Measurements from ENCODE around the gene MAST2. TPM values are rescaled to one million over a fixed set of nuclear protein-coding genes. Genes with fewer than 3 reads are reported as not detected.

The MAST2 gene
- total and polyA plus RNA-seq, 2 of the 4 experiments (the other 2 are of a cell fraction), result 14.2 to 41.0 TPM

- DNase-seq, result peak; percentile 77
- Histone ChIP-seq H3K9ac (ENCODE audit: low read depth, low read length) (no peak overlapping the region), H3K27me3 (ENCODE audit: control insufficient read depth, insufficient read depth, low read length) (no peaks in the 10 kb centered on the region), H2BK15ac (ENCODE audit: low read depth, low read length) (no peak overlapping the region), H3K9me3 (ENCODE audit: control insufficient read depth, insufficient read depth, low read length) (no peaks in the 10 kb centered on the region), H4K8ac (ENCODE audit: low read depth in 2 of 2, low read length in 2 of 2) (peak overlapping the region in 1 of 2 experiments; percentile 6; a peak in 1 of 4 replicates), H3K23ac (ENCODE audit: low read depth, low read length) (peak overlapping the region; percentile 16), H3K14ac (replicated peaks; ENCODE audit: low read depth, low read length) (no peak overlapping the region), H4K20me1 (ENCODE audit: insufficient read depth, low read length) (0 out of 2 replicates have a peak, but pooled peaks cover 6% of the 10 kb centered on the region), H3K4me1 (ENCODE audit: control insufficient read depth, insufficient read depth, low read length) (peaks cover 6% of the 10 kb centered on the region; the same call in 1 of the 2 replicates), H2BK20ac (ENCODE audit: low read depth, low read length) (no peak overlapping the region), H3K18ac (ENCODE audit: low read depth, low read length) (no peak overlapping the region), H2AFZ (replicated peaks; ENCODE audit: low read length, poor library complexity) (peak overlapping the region; percentile 46), H2AK5ac (ENCODE audit: low read depth, low read length) (peak overlapping the region; percentile 59), H2BK5ac (ENCODE audit: low read depth, low read length, poor library complexity, severe bottlenecking) (no peak overlapping the region), H3K56ac (ENCODE audit: extremely low read depth, insufficient read depth, low read length) (no peak overlapping the region), H3K4ac (ENCODE audit: low read depth, low read length) (peak overlapping the region; percentile 21; the same call in 1 of the 2 replicates), H2AK9ac (replicated peaks; ENCODE audit: low read depth, low read length, poor library complexity) (peak overlapping the region; percentile 34), H3K9me1 (ENCODE audit: insufficient read depth, low read length) (peaks cover 14% of the 10 kb centered on the region), H3K79me1 (ENCODE audit: low read depth in 1 of 2, low read length in 2 of 2) (peaks cover 0 to 5% of the 10 kb centered on the region in 2 experiments; a peak in 1 of 4 replicates), H4K91ac (ENCODE audit: insufficient read depth, low read depth, low read length) (no peak overlapping the region; the same call in 1 of the 2 replicates), H3K4me2 (ENCODE audit: low read depth, low read length) (no peak overlapping the region), H3K27ac (ENCODE audit: insufficient read depth, low read length) (no peak overlapping the region), H3K36me3 (ENCODE audit: control insufficient read depth, insufficient read depth, low read length) (peaks cover 14% of the 10 kb centered on the region), H3K4me3 (ENCODE audit: insufficient read depth, low read depth, low read length) (no peak overlapping the region), H4K5ac (ENCODE audit: low read depth, low read length) (no peak overlapping the region), H2BK120ac (ENCODE audit: low read depth, low read length) (no peak overlapping the region)
- BruUV-seq (replicated peaks), result no TSS peak
- dilution Hi-C loops (cut with HindIII; ENCODE audit: low sequenced_read_pairs, unreplicated experiment) (loop anchor here (25.0 kb wide), 1 partner anchor 150 kb away; the partner anchor contains the start of genes P3R3URF, POMGNT1 and TSPAN1), intact Hi-C loops (cut with micrococcal nuclease) (loop anchor here (1.0 to 2.0 kb wide), 4 partner anchors 95 to 312 kb away; partner anchors contain the start of gene PIK3R3), in situ Hi-C loops (cut with MboI; ENCODE audit: low sequenced_read_pairs) (loop anchor here (5.0 kb wide), 1 partner anchor 140 kb away; the partner anchor contains the start of genes P3R3URF and TSPAN1)
- POLR2A ChIA-PET (ENCODE audit: unreplicated experiment), result no interaction called here
- ATAC-seq (ENCODE audit: low read depth), result peak; percentile 78
- CTCF ChIA-PET, result interaction anchor here (0.7 to 1.2 kb wide), 3 partner anchors 13 to 185 kb away, joined by 3 to 4 read pairs (median 3); no protein-coding TSS in a partner anchor
- 74% methylated on average over 5 of the region's 11 CpGs; no CpG with 5 or more reads in 1 of the 2 experiments for WGBS, 2 experiments (ENCODE audit: extremely low coverage in 2 of 2, insufficient read length in 1 of 2)
- TF ChIP-seq CEBPB (IDR thresholded peaks at IDR 0.05; ENCODE audit: low read depth, low read length) (no peak), BHLHE40 (IDR thresholded peaks at IDR 0.05; ENCODE audit: low read depth, low read length) (no peak), RCOR1 (IDR thresholded peaks at IDR 0.05; ENCODE audit: insufficient replicate concordance, low read length) (no peak), CHD1 (IDR thresholded peaks at IDR 0.05; ENCODE audit: low read depth, low read length) (no peak), MXI1 (IDR thresholded peaks at IDR 0.05; ENCODE audit: borderline replicate concordance, low read depth, low read length) (no peak), NFE2L2 (IDR thresholded peaks at IDR 0.05; ENCODE audit: low read depth, low read length) (no peak), FOS (IDR thresholded peaks at IDR 0.05; ENCODE audit: low read depth, low read length) (no peak), POLR2A (IDR thresholded peaks at IDR 0.05; ENCODE audit: low read depth, low read length) (no peak), CTCF (conservative IDR thresholded peaks at IDR 0.05; ENCODE audit: low read depth, low read length) (peak; percentile 98), RAD21 (IDR thresholded peaks at IDR 0.05; ENCODE audit: low read length) (peak; percentile 99), USF2 (IDR thresholded peaks at IDR 0.05; ENCODE audit: low read depth, low read length) (no peak), MAFK (IDR thresholded peaks at IDR 0.05; ENCODE audit: low read depth, low read length) (no peak), ELK1 (IDR thresholded peaks at IDR 0.05; ENCODE audit: borderline replicate concordance, low read depth, low read length) (no peak)
These were observed 233.8 kb downstream of the MAST2 start for GRCh38 chr1:46036894-46037839.

All from IMR-90 (cell line).